ENCODE measurements around the gene GNA12. TPM values are rescaled to one million over a fixed set of nuclear protein-coding genes. Genes with fewer than 3 reads are reported as not detected.

Gene GNA12
- total and polyA plus RNA-seq, 4 donors, result 3.7 to 19.0 (median 11.3) TPM

DNA sequence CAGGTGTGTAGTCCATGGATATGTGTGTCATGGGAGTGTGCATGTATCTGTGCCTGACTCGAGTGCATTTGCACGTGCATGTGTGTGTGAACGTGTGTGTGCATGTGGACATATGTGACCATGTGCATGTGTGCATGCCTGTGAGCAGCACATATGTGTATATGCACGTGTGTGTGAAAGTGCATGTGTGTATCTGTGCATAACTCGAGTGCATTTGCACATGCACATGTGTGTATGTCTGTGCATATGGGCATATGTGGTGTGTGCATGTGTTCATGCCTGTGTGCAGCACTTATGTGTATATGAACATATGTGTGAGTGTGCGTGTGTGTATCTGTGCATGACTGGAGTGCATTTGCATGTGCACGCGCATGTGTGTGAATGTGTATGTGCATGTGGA lies 35.2 kb upstream of the GNA12 start:
- Histone ChIP-seq H3K9ac (ENCODE audit: low read depth in 1 of 2, low read length in 2 of 2) (no peak overlapping the region), H3K4me3 (ENCODE audit: low read depth in 1 of 3, low read length in 3 of 3) (no peak overlapping the region), H3K36me3 (ENCODE audit: control insufficient read depth in 4 of 4, insufficient read depth in 3 of 4, low read depth in 1 of 4, low read length in 3 of 4) (no peaks in the 10 kb centered on the region), H3K4me1 (ENCODE audit: control insufficient read depth in 4 of 4, insufficient read depth in 4 of 4, low read length in 3 of 4) (no peaks in the 10 kb centered on the region), H3K9me3 (ENCODE audit: control insufficient read depth in 4 of 4, low read length in 3 of 4) (no peaks in the 10 kb centered on the region), H3K27me3 (ENCODE audit: control insufficient read depth in 4 of 4, insufficient read depth in 4 of 4, low read length in 3 of 4) (no peaks in the 10 kb centered on the region), H3K27ac (ENCODE audit: low read depth in 1 of 2, low read length in 2 of 2) (no peak overlapping the region)
- DNase-seq (ENCODE audit: low spot score), result no peak
- TF ChIP-seq FOXA1 (IDR thresholded peaks at IDR 0.05) (no peak), HNF4A (conservative IDR thresholded peaks at IDR 0.05) (no peak), EGR1 (IDR thresholded peaks at IDR 0.05; ENCODE audit: low read depth in 2 of 2) (no peak), HNF4G (IDR thresholded peaks at IDR 0.05) (no peak), SP1 (IDR thresholded peaks at IDR 0.05) (no peak), RXRA (IDR thresholded peaks at IDR 0.05) (no peak), GABPA (IDR thresholded peaks at IDR 0.05 in 1 of 2, conservative IDR thresholded peaks at IDR 0.05 in 1 of 2) (no peak), NR2F2 (IDR thresholded peaks at IDR 0.05) (no peak), RAD21 (IDR thresholded peaks at IDR 0.05) (no peak), YY1 (IDR thresholded peaks at IDR 0.05) (no peak), FOXA2 (IDR thresholded peaks at IDR 0.05) (no peak), TAF1 (conservative IDR thresholded peaks at IDR 0.05) (no peak), JUND (IDR thresholded peaks at IDR 0.05) (no peak)
- TF ChIP-seq, protein P1, sequence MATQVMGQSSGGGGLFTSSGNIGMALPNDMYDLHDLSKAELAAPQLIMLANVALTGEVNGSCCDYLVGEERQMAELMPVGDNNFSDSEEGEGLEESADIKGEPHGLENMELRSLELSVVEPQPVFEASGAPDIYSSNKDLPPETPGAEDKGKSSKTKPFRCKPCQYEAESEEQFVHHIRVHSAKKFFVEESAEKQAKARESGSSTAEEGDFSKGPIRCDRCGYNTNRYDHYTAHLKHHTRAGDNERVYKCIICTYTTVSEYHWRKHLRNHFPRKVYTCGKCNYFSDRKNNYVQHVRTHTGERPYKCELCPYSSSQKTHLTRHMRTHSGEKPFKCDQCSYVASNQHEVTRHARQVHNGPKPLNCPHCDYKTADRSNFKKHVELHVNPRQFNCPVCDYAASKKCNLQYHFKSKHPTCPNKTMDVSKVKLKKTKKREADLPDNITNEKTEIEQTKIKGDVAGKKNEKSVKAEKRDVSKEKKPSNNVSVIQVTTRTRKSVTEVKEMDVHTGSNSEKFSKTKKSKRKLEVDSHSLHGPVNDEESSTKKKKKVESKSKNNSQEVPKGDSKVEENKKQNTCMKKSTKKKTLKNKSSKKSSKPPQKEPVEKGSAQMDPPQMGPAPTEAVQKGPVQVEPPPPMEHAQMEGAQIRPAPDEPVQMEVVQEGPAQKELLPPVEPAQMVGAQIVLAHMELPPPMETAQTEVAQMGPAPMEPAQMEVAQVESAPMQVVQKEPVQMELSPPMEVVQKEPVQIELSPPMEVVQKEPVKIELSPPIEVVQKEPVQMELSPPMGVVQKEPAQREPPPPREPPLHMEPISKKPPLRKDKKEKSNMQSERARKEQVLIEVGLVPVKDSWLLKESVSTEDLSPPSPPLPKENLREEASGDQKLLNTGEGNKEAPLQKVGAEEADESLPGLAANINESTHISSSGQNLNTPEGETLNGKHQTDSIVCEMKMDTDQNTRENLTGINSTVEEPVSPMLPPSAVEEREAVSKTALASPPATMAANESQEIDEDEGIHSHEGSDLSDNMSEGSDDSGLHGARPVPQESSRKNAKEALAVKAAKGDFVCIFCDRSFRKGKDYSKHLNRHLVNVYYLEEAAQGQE (IDR thresholded peaks at IDR 0.05), result no peak
- TF ChIP-seq, protein P2, sequence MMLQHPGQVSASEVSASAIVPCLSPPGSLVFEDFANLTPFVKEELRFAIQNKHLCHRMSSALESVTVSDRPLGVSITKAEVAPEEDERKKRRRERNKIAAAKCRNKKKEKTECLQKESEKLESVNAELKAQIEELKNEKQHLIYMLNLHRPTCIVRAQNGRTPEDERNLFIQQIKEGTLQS (IDR thresholded peaks at IDR 0.05), result no peak
- TF ChIP-seq, protein P3, sequence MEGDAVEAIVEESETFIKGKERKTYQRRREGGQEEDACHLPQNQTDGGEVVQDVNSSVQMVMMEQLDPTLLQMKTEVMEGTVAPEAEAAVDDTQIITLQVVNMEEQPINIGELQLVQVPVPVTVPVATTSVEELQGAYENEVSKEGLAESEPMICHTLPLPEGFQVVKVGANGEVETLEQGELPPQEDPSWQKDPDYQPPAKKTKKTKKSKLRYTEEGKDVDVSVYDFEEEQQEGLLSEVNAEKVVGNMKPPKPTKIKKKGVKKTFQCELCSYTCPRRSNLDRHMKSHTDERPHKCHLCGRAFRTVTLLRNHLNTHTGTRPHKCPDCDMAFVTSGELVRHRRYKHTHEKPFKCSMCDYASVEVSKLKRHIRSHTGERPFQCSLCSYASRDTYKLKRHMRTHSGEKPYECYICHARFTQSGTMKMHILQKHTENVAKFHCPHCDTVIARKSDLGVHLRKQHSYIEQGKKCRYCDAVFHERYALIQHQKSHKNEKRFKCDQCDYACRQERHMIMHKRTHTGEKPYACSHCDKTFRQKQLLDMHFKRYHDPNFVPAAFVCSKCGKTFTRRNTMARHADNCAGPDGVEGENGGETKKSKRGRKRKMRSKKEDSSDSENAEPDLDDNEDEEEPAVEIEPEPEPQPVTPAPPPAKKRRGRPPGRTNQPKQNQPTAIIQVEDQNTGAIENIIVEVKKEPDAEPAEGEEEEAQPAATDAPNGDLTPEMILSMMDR (IDR thresholded peaks at IDR 0.05; ENCODE audit: low read depth, low read length, missing input control), result no peak
- TF ChIP-seq, protein P4, sequence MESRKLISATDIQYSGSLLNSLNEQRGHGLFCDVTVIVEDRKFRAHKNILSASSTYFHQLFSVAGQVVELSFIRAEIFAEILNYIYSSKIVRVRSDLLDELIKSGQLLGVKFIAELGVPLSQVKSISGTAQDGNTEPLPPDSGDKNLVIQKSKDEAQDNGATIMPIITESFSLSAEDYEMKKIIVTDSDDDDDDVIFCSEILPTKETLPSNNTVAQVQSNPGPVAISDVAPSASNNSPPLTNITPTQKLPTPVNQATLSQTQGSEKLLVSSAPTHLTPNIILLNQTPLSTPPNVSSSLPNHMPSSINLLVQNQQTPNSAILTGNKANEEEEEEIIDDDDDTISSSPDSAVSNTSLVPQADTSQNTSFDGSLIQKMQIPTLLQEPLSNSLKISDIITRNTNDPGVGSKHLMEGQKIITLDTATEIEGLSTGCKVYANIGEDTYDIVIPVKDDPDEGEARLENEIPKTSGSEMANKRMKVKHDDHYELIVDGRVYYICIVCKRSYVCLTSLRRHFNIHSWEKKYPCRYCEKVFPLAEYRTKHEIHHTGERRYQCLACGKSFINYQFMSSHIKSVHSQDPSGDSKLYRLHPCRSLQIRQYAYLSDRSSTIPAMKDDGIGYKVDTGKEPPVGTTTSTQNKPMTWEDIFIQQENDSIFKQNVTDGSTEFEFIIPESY (IDR thresholded peaks at IDR 0.05), result no peak
- TF ChIP-seq, protein P5, sequence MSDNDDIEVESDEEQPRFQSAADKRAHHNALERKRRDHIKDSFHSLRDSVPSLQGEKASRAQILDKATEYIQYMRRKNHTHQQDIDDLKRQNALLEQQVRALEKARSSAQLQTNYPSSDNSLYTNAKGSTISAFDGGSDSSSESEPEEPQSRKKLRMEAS (IDR thresholded peaks at IDR 0.05), result no peak
- whole genome bisulfite sequencing, result 90% methylated on average over 8 of the region's 8 CpGs

All from liver (tissue), 9 donors.